GM12878 (cell line): ENCODE data around the gene SOSTDC1. TPM values are rescaled to one million over a fixed set of nuclear protein-coding genes. Genes with fewer than 3 reads are reported as not detected.

Experiments
- ATAC-seq: fragments of 200-7000 bp; cut with Tn5 transposase; 3 replicates; pipeline ENCODE4 v1.9.1; 2020; ENCODE audit warnings: mild to moderate bottlenecking, moderate library complexity
- BruUV-seq: library from RNA; stranded (reverse); fragments of 400-500 nt; replicated peaks from 2 replicates; lab custom pipeline; 2021; lab: Mats Ljungman, UMichigan
- CTCF ChIA-PET: fragments of 300-600 bp; sonication (Branson Sonifier 250); formaldehyde crosslinking; extraction: SDS; loops from one replicate; lab custom pipeline; 2021; ENCODE audit warnings: inconsistent platforms; lab: Yijun Ruan, JAX
- POLR2A ChIA-PET: fragments of 350-600 bp; formaldehyde crosslinking; extraction: SDS; loops from one replicate; lab custom pipeline; 2021; ENCODE audit warnings: inconsistent platforms; lab: Charles Lee
- RAD21 ChIA-PET: fragments of 300-600 bp; sonication (Branson Sonifier 250); formaldehyde crosslinking; loops from one replicate; lab custom pipeline; 2023; ENCODE audit warnings: antibody characterized with exemption; ENCODE audit not compliant: unreplicated experiment; lab: Charles Lee
- SMC1A ChIA-PET: fragments of 300-600 bp; sonication (Branson Sonifier 250); formaldehyde crosslinking; loops from one replicate; lab custom pipeline; 2023; ENCODE audit not compliant: unreplicated experiment, uncharacterized antibody; lab: Charles Lee
- DNase-seq: peaks from one replicate; pipeline ENCODE4 v3.0.0-alpha.2; 2011; ENCODE audit warnings: low read depth, low spot score
- FAIRE-seq: peaks from 3 replicates; lab custom pipeline; 2011; peaks lifted over from hg19 to GRCh38; lab: Jason Lieb, UNC
- H2AFZ ChIP-seq: 2 replicates; pipeline ENCODE4 v1.6.0; 2011; ENCODE audit warnings: low read depth, low read length, control low read depth; ENCODE audit not compliant: control insufficient read depth
- H3K27ac ChIP-seq: 2 replicates; pipeline ENCODE4 v1.5.1; 2011; ENCODE audit warnings: control low read depth; ENCODE audit not compliant: control insufficient read depth, insufficient read depth
- H3K27me3 ChIP-seq, 2 experiments: replicated peaks in 1 of 2; 2 replicates each; pipeline versions ENCODE4 v1.6.0 to v1.6.1; 2011; ENCODE audit warnings: low read length in 1 of 2; ENCODE audit not compliant: control insufficient read depth in 2 of 2, insufficient read depth in 2 of 2
- H3K36me3 ChIP-seq, 2 experiments: 2 replicates each; pipeline ENCODE4 v1.5.1; 2011; ENCODE audit warnings: low read length in 1 of 2; ENCODE audit not compliant: control insufficient read depth in 2 of 2, insufficient read depth in 2 of 2
- H3K4me1 ChIP-seq: 2 replicates; pipeline ENCODE4 v1.6.1; 2011; ENCODE audit warnings: mild to moderate bottlenecking, low read length, moderate library complexity, mixed read lengths; ENCODE audit not compliant: control insufficient read depth, insufficient read depth
- H3K4me2 ChIP-seq: 2 replicates; pipeline ENCODE4 v1.6.0; 2011; ENCODE audit warnings: control low read depth; ENCODE audit not compliant: control insufficient read depth, insufficient read depth
- H3K4me3 ChIP-seq: fragments of 200-600 bp; sonication (generic); 2 replicates; pipeline ENCODE4 v1.5.1; 2016
- H3K79me2 ChIP-seq: 2 replicates; pipeline ENCODE4 v1.6.0; 2011; ENCODE audit warnings: low read length; ENCODE audit not compliant: control insufficient read depth, insufficient read depth
- H3K9ac ChIP-seq: 2 replicates; pipeline ENCODE4 v1.8.0; 2011; ENCODE audit warnings: low read length, control low read depth, mixed read lengths; ENCODE audit not compliant: control insufficient read depth, insufficient read depth
- H3K9me3 ChIP-seq: replicated peaks from 3 replicates; pipeline ENCODE4 v1.5.1; 2011; ENCODE audit warnings: mild to moderate bottlenecking, low read length; ENCODE audit not compliant: control insufficient read depth, insufficient read depth
- H4K20me1 ChIP-seq: 2 replicates; pipeline ENCODE4 v1.6.0; 2011; ENCODE audit not compliant: control insufficient read depth, insufficient read depth
- EGR1 ChIP-seq, 2 experiments: IDR thresholded peaks; 1 replicate in 1 of 2; 2 replicates in 1 of 2; pipeline ENCODE4 v1.6.1; 2011 to 2012; ENCODE audit warnings: low read depth in 2 of 2, low read length in 2 of 2, borderline replicate concordance in 1 of 2, mild to moderate bottlenecking in 1 of 2, moderate library complexity in 1 of 2
- EP300 ChIP-seq, 2 experiments: fragments of 150-350 bp in 1 of 2; IDR thresholded peaks; 2 replicates each; pipeline ENCODE4 v1.6.1; 2011 to 2012; ENCODE audit warnings: low read depth in 2 of 2, low read length in 2 of 2, borderline replicate concordance in 1 of 2, improper control_type of control experiment in 1 of 2, inconsistent platforms in 1 of 2; ENCODE audit not compliant: control insufficient read depth in 1 of 2
- IKZF2 ChIP-seq, 2 experiments: fragments of 450-650 bp; IDR thresholded peaks; 2 replicates each; pipeline ENCODE4 v1.6.1; 2017; ENCODE audit warnings: mild to moderate bottlenecking in 2 of 2, moderate library complexity in 2 of 2
- KDM1A ChIP-seq: fragments of 200-600 bp; sonication (generic); IDR thresholded peaks from 2 replicates; pipeline ENCODE4 v1.6.1; 2016; ENCODE audit warnings: borderline replicate concordance
- NRF1 ChIP-seq: conservative IDR thresholded peaks from 2 replicates; pipeline ENCODE4 v1.6.1; 2011; ENCODE audit warnings: mild to moderate bottlenecking, low read depth, low read length, improper control_type of control experiment
- SIN3A ChIP-seq: IDR thresholded peaks from 2 replicates; pipeline ENCODE4 v1.6.1; 2012; ENCODE audit warnings: low read depth, low read length, improper control_type of control experiment
- SMAD1 ChIP-seq: fragments of 450-650 bp; IDR thresholded peaks from 2 replicates; pipeline ENCODE4 v1.6.1; 2018; ENCODE audit warnings: mild to moderate bottlenecking, low read depth; ENCODE audit not compliant: partially characterized antibody
- SP1 ChIP-seq: IDR thresholded peaks from one replicate; pipeline ENCODE4 v1.6.1; 2011; ENCODE audit warnings: low read depth, low read length
- SREBF1 ChIP-seq: IDR thresholded peaks from 2 replicates; pipeline ENCODE4 v1.6.1; 2012; ENCODE audit warnings: mild to moderate bottlenecking, low read length
- WGBS: methylation state at CpG from one replicate; pipeline ENCODE4 v1.1.6; 2016; ENCODE audit warnings: low lambda C conversion rate; ENCODE audit not compliant: insufficient replicate concordance, insufficient coverage; ENCODE audit errors: missing lambda C conversion rate; 5-methylcytosine and 5-hydroxymethylcytosine counted together
- in situ Hi-C: fragments of 300-500 bp; cut with MboI; formaldehyde crosslinking; loops from 9 replicates; pipeline ENCODE4 v1.14.3; 2018; ENCODE audit warnings: mixed read lengths
- intact Hi-C: fragments of 100-400 bp; cut with micrococcal nuclease; formaldehyde crosslinking; loops from one replicate; pipeline ENCODE4 v1.14.2; 2022; ENCODE audit not compliant: unreplicated experiment
- polyA plus RNA-seq, 11 experiments: library from polyadenylated mRNA; depleted of rRNA in 4 of 11; unstranded in 6 of 11; stranded (reverse) in 5 of 11; fragments of >200 nt; fragmentation: Nextera tagmentation in 4 of 11; fragmentation: Illumina TruSeq in 1 of 11; extraction: Ambion mirVana in 4 of 11; extraction: Trizol in 1 of 11; gene quantifications; 1 replicate in 1 of 11; 2 replicates in 10 of 11; pipeline versions ENCODE4 v1.2.1 to v1.2.3, GENCODE V29; 2011 to 2016; ENCODE audit warnings: inconsistent platforms in 2 of 11, missing spikeins in 2 of 11, low read depth in 1 of 11
- total RNA-seq, 4 experiments: library from RNA; depleted of rRNA in 3 of 4; stranded (reverse); fragments of >200 nt in 3 of 4; fragmentation: Illumina TruSeq in 1 of 4; extraction: Trizol in 1 of 4; gene quantifications; 2 replicates each; pipeline versions ENCODE4 v1.2.1 to v1.2.3, GENCODE V29; 2013 to 2021
- TF ChIP-seq, protein P1 (sequence below): fragments of 450-650 bp; IDR thresholded peaks from 2 replicates; pipeline ENCODE4 v1.6.1; 2016; ENCODE audit warnings: mild to moderate bottlenecking

Gene SOSTDC1
- total and polyA plus RNA-seq, 10 of the 15 experiments (the other 5 are each of a cell fraction or from before 2014, with no cell fraction given): not detected

GRCh38 chr7:16493266-16493665, 27.7 kb upstream of the SOSTDC1 start:
- RAD21 ChIA-PET: no interaction called here
- Histone ChIP-seq H3K9ac (no peak overlapping the region), H3K36me3 (no peaks in the 10 kb centered on the region), H3K79me2 (no peaks in the 10 kb centered on the region), H3K4me1 (no peaks in the 10 kb centered on the region), H3K4me3 (no peak overlapping the region), H4K20me1 (no peaks in the 10 kb centered on the region), H3K9me3 (no peaks in the 10 kb centered on the region), H3K27ac (no peak overlapping the region), H3K4me2 (no peak overlapping the region), H3K27me3 (no peaks in the 10 kb centered on the region), H2AFZ (no peak overlapping the region)
- FAIRE-seq: no peak
- intact Hi-C loops (no loop called here), in situ Hi-C loops (no loop called here)
- DNase-seq: no peak
- CTCF ChIA-PET: no interaction called here
- POLR2A ChIA-PET: no interaction called here
- no peak for ATAC-seq
- SMC1A ChIA-PET: interaction anchor here (0.6 to 1.6 kb wide), 2 partner anchors 9 to 25 kb away, joined by 3 to 4 read pairs; no protein-coding TSS in a partner anchor
- 0% methylated on average over 2 of the region's 2 CpGs for WGBS
- TF ChIP-seq IKZF2 (IDR thresholded peaks at IDR 0.05): no peak
- TF ChIP-seq EGR1 (IDR thresholded peaks at IDR 0.05; ENCODE audit: borderline replicate concordance in 1 of 2, low read depth in 2 of 2, low read length in 2 of 2): no peak
- TF ChIP-seq EP300 (IDR thresholded peaks at IDR 0.05; ENCODE audit: borderline replicate concordance in 1 of 2, control insufficient read depth in 1 of 2, low read depth in 2 of 2, low read length in 2 of 2): no peak
- no peak for TF ChIP-seq SMAD1
- TF ChIP-seq SIN3A: no peak
- TF ChIP-seq SREBF1: no peak
- no peak for TF ChIP-seq NRF1
- TF ChIP-seq SP1: no peak
- TF ChIP-seq, all 136 proteins: peak for 0
- no TSS peak for BruUV-seq

DNA sequence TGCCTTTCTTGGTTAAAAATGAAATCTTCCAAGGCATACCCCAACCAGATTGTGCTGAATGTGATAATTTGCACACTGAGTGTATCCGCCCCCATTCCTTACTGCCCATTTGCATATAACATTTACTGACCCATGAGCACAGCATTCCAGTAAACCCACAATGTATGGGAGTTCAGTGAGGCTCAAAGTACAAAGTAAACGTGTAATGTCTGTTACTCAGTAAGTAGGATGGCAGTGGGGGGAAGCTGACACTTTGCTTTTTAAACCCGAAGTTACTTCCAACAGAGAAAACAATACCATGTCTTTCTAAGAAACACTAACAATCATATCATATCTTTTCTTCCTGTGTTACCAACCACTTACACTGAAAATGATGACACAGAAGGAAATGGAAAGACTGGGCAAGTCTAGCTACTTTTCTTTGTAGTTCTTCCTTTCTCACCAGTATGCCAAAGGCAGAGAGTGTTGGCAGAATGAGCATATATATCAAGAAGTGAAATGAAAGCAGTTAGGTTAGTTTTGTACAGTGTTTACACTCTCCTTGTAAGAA, 27.1 kb upstream of the SOSTDC1 start:
- in situ Hi-C loops (no loop called here), intact Hi-C loops (no loop called here)
- no peak for DNase-seq
- POLR2A ChIA-PET: no interaction called here
- H4K20me1 ChIP-seq: no peaks in the 10 kb centered on the region
- no peaks in the 10 kb centered on the region for H3K27me3 ChIP-seq
- H3K27ac ChIP-seq: no peak overlapping the region
- no peaks in the 10 kb centered on the region for H3K79me2 ChIP-seq
- no peak for ATAC-seq
- 3% methylated on average over 3 of the region's 3 CpGs for WGBS
- no peaks in the 10 kb centered on the region for H3K36me3 ChIP-seq
- no peak overlapping the region for H3K4me2 ChIP-seq
- SMC1A ChIA-PET: interaction anchor here (1.6 kb wide), 1 partner anchor 9 kb away, joined by 4 read pairs; no protein-coding TSS in a partner anchor
- H3K4me1 ChIP-seq: no peaks in the 10 kb centered on the region
- TF ChIP-seq, protein P1, sequence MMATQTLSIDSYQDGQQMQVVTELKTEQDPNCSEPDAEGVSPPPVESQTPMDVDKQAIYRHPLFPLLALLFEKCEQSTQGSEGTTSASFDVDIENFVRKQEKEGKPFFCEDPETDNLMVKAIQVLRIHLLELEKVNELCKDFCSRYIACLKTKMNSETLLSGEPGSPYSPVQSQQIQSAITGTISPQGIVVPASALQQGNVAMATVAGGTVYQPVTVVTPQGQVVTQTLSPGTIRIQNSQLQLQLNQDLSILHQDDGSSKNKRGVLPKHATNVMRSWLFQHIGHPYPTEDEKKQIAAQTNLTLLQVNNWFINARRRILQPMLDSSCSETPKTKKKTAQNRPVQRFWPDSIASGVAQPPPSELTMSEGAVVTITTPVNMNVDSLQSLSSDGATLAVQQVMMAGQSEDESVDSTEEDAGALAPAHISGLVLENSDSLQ: no peak
- no peak for TF ChIP-seq KDM1A
- TF ChIP-seq SMAD1: no peak
- TF ChIP-seq, all 136 proteins: peak for 0
- Histone ChIP-seq H3K9me3 (no peaks in the 10 kb centered on the region), H2AFZ (no peak overlapping the region), H3K9ac (no peak overlapping the region), H3K4me3 (no peak overlapping the region)
- RAD21 ChIA-PET: no interaction called here
- CTCF ChIA-PET: no interaction called here
- BruUV-seq: no TSS peak
- no peak for FAIRE-seq
